ENCODE data around the gene NCKAP5L.

GRCh38 chr12:49744363-49744885 lies 83.8 kb downstream of the NCKAP5L start:
- no peak for TF ChIP-seq POLR2A (IDR thresholded peaks at IDR 0.05; ENCODE audit: low read length)
- no peak for TF ChIP-seq GATA1 (IDR thresholded peaks at IDR 0.05; ENCODE audit: low read depth, low read length)

Data from erythroblast (primary cell).